SKM-1 (cell line): ENCODE results near the gene MBD2.
"Not testable (repeated sequence)": the region's sequence is repeated elsewhere in the genome, so short reads cannot be mapped to it uniquely, and the experiment has no call there.

Source experiments
- DNase-seq: peaks from one replicate; lab custom pipeline; 2025; ENCODE audit not compliant: unreplicated experiment; lab: John Stamatoyannopoulos, UW

Gene MBD2

GRCh38 chr18:54238173-54238936, 13.9 kb upstream of the MBD2 start:
- no peak for DNase-seq

GRCh38 chr18:54235871-54236270, 11.4 kb upstream of the MBD2 start:
- no peak for DNase-seq

- DNase-seq: no peak
Observed at GRCh38 chr18:54233747-54234146, 9.3 kb upstream of the MBD2 start.

GRCh38 chr18:54233228-54233625, 8.8 kb upstream of the MBD2 start:
- DNase-seq: no peak

GRCh38 chr18:54232485-54233227, 8.2 kb upstream of the MBD2 start:
- no peak for DNase-seq

- DNase-seq: no peak
Observed at GRCh38 chr18:54229421-54230059, 5.1 kb upstream of the MBD2 start.

GRCh38 chr18:54228364-54228763, 3.9 kb upstream of the MBD2 start:
- DNase-seq: no peak

- peak; percentile 32 for DNase-seq
Observed at GRCh38 chr18:54223568-54224241, 764 bp downstream of the MBD2 start.

GRCh38 chr18:54222922-54223567, 1.4 kb downstream of the MBD2 start:
- DNase-seq: no peak

- no peak for DNase-seq
Observed at GRCh38 chr18:54220406-54220805, 4.1 kb downstream of the MBD2 start.

GRCh38 chr18:54218803-54219202, 5.7 kb downstream of the MBD2 start:
- not testable (repeated sequence) for DNase-seq

- DNase-seq: no peak
Observed at GRCh38 chr18:54218299-54218698, 6.2 kb downstream of the MBD2 start.

GRCh38 chr18:54217624-54218023, 6.8 kb downstream of the MBD2 start:
- no peak for DNase-seq

- no peak for DNase-seq
Observed at GRCh38 chr18:54215069-54215468, 9.4 kb downstream of the MBD2 start.

- no peak for DNase-seq
Observed at GRCh38 chr18:54210463-54210862, 14.0 kb downstream of the MBD2 start.

GRCh38 chr18:54209471-54210180, 14.8 kb downstream of the MBD2 start:
- DNase-seq: no peak

GRCh38 chr18:54206447-54206846, 18.0 kb downstream of the MBD2 start:
- no peak for DNase-seq

GRCh38 chr18:54205959-54206358, 18.5 kb downstream of the MBD2 start:
- no peak for DNase-seq

GRCh38 chr18:54205448-54205847, 19.0 kb downstream of the MBD2 start:
- DNase-seq: not testable (repeated sequence)

GRCh38 chr18:54204883-54205282, 19.6 kb downstream of the MBD2 start:
- no peak for DNase-seq
